Measurements from ENCODE around the gene RNU1-4.
A peak's percentile ranks its signal among the peaks of the same experiment; 100 is the strongest.
"Not testable (repeated sequence)": the region's sequence is repeated elsewhere in the genome, so short reads cannot be mapped to it uniquely, and the experiment has no call there.

RNU1-4 gene

DNA sequence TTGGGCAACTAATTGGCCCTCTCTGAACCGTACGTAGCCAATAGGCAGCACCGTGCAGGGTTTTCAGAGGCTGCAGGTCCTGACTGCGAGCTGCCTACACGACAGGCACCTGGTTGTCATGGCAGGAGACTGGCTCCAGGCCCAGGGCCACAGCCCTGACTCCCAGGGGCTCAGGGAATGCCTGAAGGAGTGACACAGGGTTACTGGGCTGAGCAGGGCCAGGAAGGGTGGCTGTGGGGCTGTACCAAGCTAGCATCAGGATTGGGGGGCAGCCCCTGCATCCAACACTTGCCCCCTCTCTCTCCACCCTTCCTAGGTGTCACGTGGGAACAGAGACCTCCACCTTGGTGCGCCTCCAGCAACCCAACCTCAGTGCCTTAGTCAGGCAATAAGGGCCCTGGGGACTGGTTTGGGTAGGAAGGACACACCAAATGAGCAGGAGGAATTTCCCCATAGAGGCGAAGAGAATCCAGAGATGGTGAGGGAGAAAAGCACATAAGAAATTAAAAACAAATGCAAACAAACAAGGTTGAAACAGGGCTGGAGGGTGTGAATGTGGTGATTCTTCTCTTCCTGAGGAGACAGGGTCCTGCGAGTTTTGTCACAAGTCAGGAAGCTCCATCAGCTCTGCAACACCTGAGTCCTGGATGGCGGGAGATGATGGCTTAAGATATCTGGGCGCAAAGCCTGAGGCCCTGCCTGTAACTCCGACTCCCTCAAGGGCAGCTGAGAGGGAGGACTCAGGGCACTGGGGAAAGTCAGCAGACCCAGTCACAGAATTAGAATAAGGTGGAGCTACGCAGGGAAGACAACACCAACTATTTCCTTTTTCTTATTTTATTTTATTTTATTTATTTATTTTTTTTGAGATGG, 19.7 kb upstream of the RNU1-4 start:
- Mint-ChIP-seq H3K4me1 (peaks cover 28% of the 10 kb centered on the region), H3K36me3 (ENCODE audit: low read depth) (no peaks in the 10 kb centered on the region), H3K4me3 (no peak overlapping the region), H3K27me3 (ENCODE audit: low read depth, poor library complexity) (peaks cover 24% of the 10 kb centered on the region), H3K9me3 (no peaks in the 10 kb centered on the region), H3K27ac (peak overlapping the region; percentile 48)
- TF ChIP-seq, protein P1, sequence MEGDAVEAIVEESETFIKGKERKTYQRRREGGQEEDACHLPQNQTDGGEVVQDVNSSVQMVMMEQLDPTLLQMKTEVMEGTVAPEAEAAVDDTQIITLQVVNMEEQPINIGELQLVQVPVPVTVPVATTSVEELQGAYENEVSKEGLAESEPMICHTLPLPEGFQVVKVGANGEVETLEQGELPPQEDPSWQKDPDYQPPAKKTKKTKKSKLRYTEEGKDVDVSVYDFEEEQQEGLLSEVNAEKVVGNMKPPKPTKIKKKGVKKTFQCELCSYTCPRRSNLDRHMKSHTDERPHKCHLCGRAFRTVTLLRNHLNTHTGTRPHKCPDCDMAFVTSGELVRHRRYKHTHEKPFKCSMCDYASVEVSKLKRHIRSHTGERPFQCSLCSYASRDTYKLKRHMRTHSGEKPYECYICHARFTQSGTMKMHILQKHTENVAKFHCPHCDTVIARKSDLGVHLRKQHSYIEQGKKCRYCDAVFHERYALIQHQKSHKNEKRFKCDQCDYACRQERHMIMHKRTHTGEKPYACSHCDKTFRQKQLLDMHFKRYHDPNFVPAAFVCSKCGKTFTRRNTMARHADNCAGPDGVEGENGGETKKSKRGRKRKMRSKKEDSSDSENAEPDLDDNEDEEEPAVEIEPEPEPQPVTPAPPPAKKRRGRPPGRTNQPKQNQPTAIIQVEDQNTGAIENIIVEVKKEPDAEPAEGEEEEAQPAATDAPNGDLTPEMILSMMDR (IDR thresholded peaks at IDR 0.05), result no peak
- DNase-seq, result no peak

DNA sequence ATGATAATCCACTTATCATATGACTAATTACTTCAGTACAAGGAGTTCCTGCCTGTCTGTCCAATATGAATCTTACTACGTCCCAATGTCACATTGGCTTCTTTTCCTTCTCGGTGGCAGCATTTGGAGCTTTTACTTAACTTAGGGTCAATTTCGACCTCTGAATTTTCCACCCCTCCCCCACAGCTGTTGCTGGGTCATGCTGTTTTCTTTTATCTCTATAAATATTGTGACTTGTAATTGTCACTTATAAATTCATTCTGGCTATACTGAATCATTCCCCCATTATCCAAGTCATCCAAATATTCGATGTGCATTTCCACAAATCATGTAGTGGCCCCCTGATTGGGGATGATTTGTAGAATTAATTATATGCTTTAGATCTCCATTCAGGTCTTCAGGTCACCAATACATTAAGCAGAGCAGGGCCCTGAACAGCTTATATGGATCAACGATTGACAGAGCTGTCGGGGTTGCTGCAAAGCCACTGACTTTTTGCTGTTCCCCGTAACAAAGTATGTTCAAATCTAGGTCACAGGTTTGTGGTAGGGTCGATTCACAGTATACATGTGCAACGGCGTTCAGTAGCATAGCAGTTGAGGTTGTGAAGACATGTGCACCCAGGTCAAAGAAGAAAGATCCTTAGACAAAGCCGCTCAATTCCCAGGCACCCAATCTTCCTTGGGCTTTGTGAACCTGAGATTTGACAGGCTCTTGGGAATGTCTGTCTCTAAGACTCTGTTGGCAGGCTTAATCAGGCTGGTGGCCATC, 18.3 kb upstream of the RNU1-4 start:
- no peak for DNase-seq
- Mint-ChIP-seq H3K4me3 (no peak overlapping the region), H3K27me3 (ENCODE audit: low read depth, poor library complexity) (peaks cover 18% of the 10 kb centered on the region), H3K36me3 (ENCODE audit: low read depth) (no peaks in the 10 kb centered on the region), H3K4me1 (peaks cover 27% of the 10 kb centered on the region), H3K9me3 (no peaks in the 10 kb centered on the region), H3K27ac (no peak overlapping the region)
- TF ChIP-seq, protein P1 (IDR thresholded peaks at IDR 0.05), result no peak

DNA sequence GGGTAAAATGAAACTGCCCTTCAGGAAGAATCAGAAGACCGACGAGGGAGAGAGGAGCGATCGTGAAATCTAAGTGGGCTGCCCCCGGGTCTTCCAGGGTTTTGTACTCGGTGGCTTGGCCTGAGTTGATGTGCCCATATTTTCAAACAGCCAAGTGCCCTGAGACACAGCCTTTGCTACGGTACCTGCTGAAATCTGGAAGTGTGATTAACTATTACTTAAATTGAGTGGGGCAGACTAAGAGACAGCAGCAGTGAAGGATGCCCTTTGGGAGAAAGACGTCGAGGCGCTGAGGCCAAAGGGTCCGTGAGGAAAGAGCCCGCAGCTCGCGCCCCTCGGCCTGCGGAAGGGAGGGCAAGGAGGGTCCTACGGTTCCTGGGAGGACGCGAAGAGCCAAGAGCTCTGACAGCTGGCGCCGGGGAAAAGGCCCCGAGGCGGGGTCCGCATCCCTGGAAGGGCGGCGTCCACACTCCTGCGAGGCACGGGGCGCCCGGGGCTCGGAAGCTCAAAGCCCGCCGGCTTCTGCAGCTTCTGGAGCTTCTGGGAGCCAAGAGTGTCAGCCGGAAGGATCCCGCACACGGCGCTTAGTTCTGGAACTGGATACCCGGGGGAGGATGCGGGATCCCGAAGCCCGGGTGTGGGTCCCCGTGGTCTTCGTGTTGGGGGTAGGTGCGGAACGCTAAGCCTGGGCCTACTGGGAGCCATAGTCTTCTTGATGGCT, 15.4 kb upstream of the RNU1-4 start:
- no peaks in the 10 kb centered on the region for H3K36me3 Mint-ChIP-seq (ENCODE audit: low read depth)
- peaks cover 15% of the 10 kb centered on the region for H3K4me1 Mint-ChIP-seq
- TF ChIP-seq, protein P1 (IDR thresholded peaks at IDR 0.05), result no peak
- no peak overlapping the region for H3K4me3 Mint-ChIP-seq
- H3K27me3 Mint-ChIP-seq (ENCODE audit: low read depth, poor library complexity), result peaks cover 13% of the 10 kb centered on the region
- H3K9me3 Mint-ChIP-seq, result no peaks in the 10 kb centered on the region
- no peak for DNase-seq
- H3K27ac Mint-ChIP-seq, result no peak overlapping the region

DNA sequence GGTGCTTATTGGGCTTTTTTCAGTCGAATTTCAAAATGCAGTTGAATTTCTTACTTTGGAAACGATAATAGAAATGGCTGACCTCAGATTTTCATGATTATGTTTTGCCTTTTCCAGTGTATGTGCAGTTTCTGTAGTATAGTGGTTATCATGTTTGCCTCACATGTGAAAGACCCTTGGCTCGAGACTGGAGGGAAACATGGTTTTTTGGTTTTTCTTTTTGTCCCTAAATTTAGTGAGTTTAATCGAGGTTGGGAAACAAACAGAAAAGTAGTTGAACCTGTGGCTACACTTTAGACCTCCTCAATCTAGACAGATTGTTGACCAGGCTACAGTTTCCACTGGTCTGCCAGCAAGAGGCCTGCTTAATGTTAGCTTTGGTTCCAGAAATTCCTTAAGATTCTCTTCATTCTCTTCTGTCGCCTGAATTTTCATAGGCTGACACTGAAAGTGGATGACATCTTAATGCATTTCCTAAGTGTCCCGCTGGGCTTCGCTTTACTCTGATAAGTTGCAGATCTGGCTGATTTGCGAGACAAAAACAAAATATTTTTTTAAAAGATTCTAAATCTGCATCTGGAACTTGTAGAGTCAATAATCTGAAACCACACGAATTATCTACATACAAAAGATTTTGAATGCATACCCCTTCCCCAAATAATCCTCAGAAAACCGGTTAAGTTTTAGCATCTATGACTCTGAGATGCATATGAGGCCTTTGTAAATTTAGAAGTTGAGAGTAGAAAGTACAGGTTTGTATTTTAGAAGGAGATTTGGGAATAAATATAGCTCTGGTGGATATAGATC, 14.7 kb upstream of the RNU1-4 start:
- DNase-seq, H3K9me3 Mint-ChIP-seq: not testable (repeated sequence)

DNA sequence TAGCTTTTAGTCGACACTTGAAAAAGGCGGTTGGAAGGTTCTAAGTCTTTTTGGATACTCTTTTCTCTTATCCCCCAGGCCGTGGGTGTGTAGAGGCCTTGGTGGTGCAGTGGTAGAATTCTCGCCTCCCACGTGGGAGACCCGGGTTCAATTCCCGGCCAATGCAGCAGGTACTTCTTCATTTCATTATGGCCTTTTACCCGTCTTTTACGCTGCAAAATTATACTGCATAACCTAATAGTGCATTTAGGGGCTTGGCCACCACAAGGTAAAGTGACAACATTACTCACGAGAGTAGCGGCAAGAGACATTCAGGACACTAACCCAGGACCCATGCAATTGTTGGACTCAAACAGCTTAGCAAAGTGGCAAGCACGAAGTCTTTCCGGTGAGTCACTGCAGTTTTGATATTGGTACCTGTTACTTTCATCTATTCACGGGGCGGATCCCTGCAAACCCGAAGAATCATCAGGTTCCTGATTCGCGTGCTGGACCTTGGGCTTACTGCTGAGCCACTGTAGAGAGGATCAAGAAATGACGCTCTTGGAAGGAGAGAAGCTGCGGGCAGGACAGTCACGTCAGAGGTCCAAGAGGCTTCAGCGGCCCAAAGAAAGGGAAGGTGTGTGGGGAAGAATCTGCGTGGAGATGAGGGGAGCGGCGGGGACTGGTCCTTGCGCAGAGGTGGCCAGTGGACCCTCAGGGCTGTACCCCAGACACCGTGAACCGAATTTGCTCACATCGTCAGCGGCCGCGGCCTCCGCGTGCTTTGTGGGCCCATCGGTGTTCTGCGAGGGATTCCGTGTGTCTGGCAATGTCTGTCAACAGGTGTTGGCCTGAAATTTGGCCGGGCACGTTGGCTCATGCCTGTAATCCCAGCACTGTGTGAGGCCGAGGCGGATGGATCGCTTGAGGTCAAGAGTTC, 12.9 kb upstream of the RNU1-4 start:
- Mint-ChIP-seq H3K4me1 (no peaks in the 10 kb centered on the region), H3K9me3 (no peaks in the 10 kb centered on the region), H3K36me3 (ENCODE audit: low read depth) (no peaks in the 10 kb centered on the region), H3K27me3 (ENCODE audit: low read depth, poor library complexity) (peaks cover 3% of the 10 kb centered on the region), H3K4me3 (no peak overlapping the region), H3K27ac (no peak overlapping the region)
- TF ChIP-seq, protein P1 (IDR thresholded peaks at IDR 0.05), result no peak
- no peak for DNase-seq

More for the DNA sequence above, 14.7 kb upstream of the RNU1-4 start:
- peaks cover 12% of the 10 kb centered on the region for H3K4me1 Mint-ChIP-seq
- not testable (repeated sequence) for H3K4me3 Mint-ChIP-seq; H3K27ac Mint-ChIP-seq; H3K36me3 Mint-ChIP-seq (ENCODE audit: low read depth)
- H3K27me3 Mint-ChIP-seq (ENCODE audit: low read depth, poor library complexity), result peaks cover 13% of the 10 kb centered on the region

DNA sequence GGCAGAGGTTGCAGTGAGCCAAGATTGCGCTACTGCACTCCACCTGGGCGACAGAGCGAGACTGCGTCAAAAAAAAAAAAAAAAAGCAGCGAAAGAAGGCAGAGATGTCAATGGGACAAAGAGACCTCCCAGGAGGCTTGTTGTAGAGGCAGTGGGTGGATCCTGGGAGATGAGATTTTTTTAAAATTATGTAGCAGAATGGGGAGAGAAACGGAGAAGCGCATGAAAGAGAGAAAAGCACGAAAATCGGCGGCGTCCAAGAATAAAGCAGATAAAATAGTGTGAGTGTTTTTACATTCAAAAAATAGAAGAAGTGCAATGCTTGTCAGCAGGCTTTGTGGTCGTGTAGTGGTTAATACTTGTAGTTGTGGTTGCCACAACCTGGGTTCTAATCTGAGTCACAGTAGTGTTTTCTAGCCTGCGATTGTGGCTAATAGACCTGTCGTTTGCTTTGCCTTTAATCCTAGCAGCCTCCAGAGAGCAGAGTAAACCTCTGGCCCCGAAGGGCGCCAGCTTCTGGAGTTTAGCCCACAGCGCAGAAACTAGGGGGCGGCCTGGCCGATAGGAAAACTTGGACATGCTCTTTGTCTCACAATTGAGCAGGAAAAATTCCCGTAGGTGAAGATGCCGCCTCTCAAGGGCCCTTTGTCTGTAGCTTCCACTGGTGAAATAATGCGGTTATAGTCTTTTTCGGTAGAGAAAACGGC, 11.9 kb upstream of the RNU1-4 start:
- not testable (repeated sequence) for DNase-seq, H3K27ac Mint-ChIP-seq, H3K4me3 Mint-ChIP-seq

DNA sequence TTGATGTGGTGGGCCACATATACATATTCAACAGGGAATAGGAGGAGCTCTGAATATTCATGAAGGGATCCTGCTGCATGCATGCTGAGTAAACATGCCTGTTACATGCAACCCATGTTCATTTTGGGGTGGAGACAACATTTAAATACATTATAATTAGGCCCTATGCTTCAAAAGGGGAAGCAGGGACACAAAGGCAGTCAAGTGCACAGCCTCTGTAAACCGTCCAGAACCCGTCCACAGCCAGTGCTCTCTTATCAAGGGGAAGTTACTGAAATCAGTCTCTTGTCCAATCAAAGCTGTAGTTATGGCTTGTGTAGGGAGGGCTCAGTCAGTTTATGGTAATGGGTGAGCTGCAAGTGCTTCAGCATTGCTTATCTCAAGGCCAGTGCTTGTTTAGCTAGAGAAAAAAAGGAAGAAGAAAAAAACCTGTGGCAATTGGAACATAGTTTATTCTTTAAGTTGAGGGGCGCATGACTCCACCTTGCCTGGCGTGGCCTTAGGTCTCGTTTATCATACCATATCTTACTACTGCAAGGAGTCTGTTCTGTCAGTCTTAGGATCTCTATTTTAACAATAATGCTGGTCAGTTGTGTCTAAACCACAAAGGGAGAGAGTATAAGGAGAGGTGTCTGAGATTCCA, 7.9 kb upstream of the RNU1-4 start:
- H3K27me3 Mint-ChIP-seq (ENCODE audit: low read depth, poor library complexity); H3K9me3 Mint-ChIP-seq; H3K36me3 Mint-ChIP-seq (ENCODE audit: low read depth); H3K4me1 Mint-ChIP-seq; DNase-seq; H3K27ac Mint-ChIP-seq; H3K4me3 Mint-ChIP-seq: not testable (repeated sequence)

More for the DNA sequence above, 11.9 kb upstream of the RNU1-4 start:
- H3K4me1 Mint-ChIP-seq; H3K9me3 Mint-ChIP-seq; H3K27me3 Mint-ChIP-seq (ENCODE audit: low read depth, poor library complexity); H3K36me3 Mint-ChIP-seq (ENCODE audit: low read depth): not testable (repeated sequence)

DNA sequence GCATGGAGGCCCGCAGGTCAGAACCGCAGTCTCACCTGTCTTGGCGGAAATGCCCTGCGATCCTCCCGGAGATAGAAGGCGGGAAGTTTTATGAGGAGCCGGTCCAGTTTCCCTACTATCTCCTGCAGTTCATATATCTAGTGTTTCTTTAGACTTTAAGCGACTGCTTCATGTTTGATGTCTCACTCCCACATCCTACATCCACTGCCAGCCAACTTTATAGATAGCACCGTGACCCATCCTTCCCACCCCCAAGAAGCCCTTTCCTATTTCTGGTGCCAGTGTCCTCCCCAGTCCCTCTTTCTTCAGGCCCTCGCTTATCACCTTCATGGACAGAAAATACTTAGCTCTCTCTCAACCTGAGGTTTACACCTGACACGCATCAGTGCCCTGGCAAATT, 914 bp downstream of the RNU1-4 start:
- not testable (repeated sequence) for H3K4me3 Mint-ChIP-seq; H3K36me3 Mint-ChIP-seq (ENCODE audit: low read depth); DNase-seq; H3K27me3 Mint-ChIP-seq (ENCODE audit: low read depth, poor library complexity); H3K9me3 Mint-ChIP-seq; H3K27ac Mint-ChIP-seq; H3K4me1 Mint-ChIP-seq
